HG02588 (cell line): ENCODE measurements around the gene GABPB1.

ENCODE experiments used
- ATAC-seq: cut with Tn5 transposase; IDR thresholded peaks from one replicate; pipeline ENCODE4 v1.9.1; 2021; ENCODE audit warnings: mild to moderate bottlenecking, moderate library complexity; ENCODE audit not compliant: unreplicated experiment

The GABPB1 gene

DNA sequence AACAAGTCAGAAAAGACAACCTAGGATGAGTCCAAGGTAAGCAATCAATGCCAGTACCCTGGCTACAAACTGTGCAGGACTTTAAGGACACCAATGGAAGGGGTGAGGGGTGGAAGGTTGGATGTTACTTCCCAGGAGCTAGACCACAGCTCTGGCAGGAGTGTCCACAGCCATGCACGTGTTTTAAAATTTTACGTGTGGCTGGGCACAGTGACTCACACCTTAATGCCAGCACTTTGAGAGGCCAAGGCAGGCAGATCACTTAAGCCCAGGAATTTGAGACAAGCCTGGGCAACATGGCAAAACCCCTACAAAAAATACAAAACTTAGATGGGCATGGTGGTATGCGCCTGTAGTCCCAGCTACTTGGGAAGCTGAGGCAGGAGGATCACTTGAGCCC lies 74.7 kb downstream of the GABPB1 start:
- ATAC-seq, result no peak

DNA sequence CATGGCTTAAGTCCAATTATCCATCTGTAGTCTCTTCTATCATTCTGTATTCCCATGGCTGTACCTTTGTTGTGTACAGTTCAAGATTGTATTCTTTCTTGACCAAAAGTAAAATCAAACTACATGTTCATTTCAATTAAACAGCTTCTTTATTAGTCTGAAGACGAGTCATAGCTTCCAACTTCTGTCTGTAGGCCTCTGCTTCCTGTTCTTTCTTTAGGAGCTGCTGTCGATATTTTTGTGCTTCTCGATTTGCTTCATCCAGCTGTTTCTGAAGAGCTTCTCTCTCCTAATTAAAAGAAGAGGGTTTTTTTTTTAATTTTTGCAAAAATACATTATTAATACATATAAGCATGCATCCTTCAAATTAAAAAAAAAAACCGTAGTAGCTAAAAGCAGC lies 76.5 kb downstream of the GABPB1 start:
- no peak for ATAC-seq

DNA sequence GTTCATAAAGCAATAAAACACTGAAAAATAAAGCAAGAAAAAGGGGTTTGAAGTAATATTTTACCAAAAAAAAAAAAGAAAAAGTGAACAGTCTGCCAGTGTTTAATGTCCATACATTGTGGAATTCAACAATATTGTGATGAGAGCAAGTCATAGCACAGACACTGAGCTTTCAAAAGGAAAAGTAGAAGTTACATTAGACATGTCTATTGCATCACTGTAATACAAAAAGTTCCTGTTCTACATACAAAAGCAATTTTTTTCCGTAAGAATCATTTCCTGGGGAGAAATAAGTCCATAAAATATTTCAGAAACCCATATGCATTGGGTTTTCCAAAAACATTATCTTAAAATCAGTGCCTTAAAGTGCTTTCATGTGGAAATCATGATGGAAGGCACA lies 77.6 kb downstream of the GABPB1 start:
- no peak for ATAC-seq

GRCh38 chr15:50275908-50276307 lies 79.1 kb downstream of the GABPB1 start:
- ATAC-seq, result no peak

GRCh38 chr15:50275091-50275490 lies 79.9 kb downstream of the GABPB1 start:
- ATAC-seq, result no peak

DNA sequence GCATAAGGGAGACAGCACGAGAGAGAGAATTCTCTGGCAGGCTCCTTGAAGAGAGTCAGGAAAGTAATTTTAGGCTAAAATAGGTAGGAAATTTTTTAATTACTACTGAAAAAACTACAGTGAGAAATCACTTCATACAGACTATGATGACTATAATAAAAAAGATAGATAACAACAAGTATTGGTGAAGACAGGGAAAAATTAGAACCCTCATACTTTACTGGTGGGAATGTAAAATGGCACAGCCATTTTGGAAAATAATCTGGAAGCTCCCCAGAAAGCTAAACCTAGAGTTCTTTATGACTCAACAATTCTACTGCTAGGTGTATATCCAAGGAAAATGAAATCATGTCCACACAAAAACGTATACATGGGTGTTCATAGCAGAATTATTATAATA lies 87.4 kb downstream of the GABPB1 start:
- no peak for ATAC-seq

DNA sequence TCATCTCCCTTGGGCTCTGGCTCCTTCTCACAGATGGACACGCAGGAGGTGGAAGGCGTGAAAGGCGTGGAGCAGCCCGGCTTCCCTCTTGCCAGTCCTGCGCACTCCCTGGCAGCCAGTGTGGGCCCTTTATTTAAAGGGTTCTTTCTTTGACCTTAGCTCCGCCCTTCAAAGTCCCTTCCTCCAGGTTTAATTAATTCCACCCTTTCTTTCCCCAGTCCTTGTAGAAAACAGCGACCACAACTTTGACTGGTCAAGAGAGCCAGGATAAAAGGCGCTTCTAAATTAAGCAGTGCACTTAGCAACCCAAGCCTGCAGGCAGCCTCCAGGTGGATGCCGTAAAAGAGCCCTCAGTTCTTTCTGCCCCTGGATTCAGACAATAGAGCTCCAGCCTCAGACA lies 89.4 kb downstream of the GABPB1 start, which contains the start of gene HDC:
TSS of gene HDC (minus strand) at position 107 of the 400 bp plus-strand sequence. CDS start at position 4, 103 bp downstream.
- ATAC-seq, result no peak

DNA sequence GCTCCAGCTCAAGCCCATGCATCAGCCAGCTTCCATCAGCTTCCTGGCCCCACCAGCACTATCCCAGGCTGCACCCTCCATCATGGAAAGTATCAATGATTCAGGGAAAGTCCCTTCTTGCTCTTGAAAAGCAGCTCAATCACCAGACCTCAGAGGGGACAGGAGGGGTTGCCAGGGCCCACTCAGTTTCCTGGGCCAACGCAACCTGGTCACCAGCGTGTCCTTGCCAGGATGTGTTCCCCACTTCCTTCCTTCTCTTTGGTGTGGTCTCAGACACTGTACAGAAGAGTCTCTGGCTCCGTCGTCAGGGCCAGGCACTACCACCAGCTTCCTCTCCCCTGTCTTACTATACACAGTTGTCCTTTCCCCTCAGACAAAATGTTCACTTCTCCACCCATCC lies 92.5 kb downstream of the GABPB1 start:
- no peak for ATAC-seq

- ATAC-seq, result no peak
Measured at GRCh38 chr15:50261981-50262380, 93.0 kb downstream of the GABPB1 start.

- ATAC-seq, result peak; percentile 51
Measured at GRCh38 chr15:50260969-50261496, 94.0 kb downstream of the GABPB1 start.

DNA sequence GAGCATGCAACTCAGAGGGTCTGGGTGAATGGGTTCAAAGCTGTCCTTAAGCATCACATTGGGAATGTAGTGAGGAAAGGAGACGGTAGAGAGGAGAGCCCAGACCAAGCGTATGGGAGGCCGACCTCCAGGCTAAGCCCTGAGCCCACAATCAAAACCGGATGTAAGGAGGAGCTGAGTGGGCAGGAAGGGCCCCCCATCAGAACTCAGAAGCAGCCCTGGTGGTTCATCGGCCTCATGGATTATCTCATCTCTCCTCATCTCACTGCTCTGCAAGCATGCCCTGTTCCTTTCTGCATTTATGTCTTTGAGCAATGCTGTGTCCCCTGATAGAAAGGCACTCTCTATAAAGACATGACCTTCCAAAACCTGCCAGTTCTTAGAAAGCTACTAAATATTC lies 95.7 kb downstream of the GABPB1 start:
- ATAC-seq, result no peak

GRCh38 chr15:50257924-50258323 lies 97.1 kb downstream of the GABPB1 start:
- no peak for ATAC-seq

DNA sequence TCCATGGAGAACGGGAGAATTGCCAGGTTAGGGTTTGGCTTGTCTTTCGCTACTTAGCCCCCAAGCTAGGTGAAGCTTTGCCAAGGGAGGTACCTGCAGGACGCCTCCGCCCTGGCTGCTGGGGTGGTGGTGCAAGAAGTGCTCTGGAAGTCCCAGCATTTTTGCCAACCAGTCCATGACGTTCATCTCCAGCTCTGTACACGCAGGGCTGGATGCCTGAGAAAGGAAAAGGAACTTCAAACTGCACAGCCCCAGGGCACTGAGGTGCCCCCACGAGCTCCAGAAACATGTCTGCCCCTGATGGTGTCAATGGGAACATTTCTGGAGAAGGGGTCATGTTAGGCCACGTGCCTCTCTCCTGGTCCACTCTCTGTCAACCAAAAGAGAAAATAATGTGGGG lies 97.7 kb downstream of the GABPB1 start:
- ATAC-seq, result no peak

GRCh38 chr15:50256188-50257041 lies 98.6 kb downstream of the GABPB1 start:
- no peak for ATAC-seq

- no peak for ATAC-seq
Measured at GRCh38 chr15:50252556-50252955, 102.4 kb downstream of the GABPB1 start.

GRCh38 chr15:50251638-50252182 lies 103.3 kb downstream of the GABPB1 start:
- no peak for ATAC-seq

GRCh38 chr15:50250760-50251394 lies 104.1 kb downstream of the GABPB1 start:
- no peak for ATAC-seq

- no peak for ATAC-seq
Measured at GRCh38 chr15:50249704-50250103, 105.3 kb downstream of the GABPB1 start.

DNA sequence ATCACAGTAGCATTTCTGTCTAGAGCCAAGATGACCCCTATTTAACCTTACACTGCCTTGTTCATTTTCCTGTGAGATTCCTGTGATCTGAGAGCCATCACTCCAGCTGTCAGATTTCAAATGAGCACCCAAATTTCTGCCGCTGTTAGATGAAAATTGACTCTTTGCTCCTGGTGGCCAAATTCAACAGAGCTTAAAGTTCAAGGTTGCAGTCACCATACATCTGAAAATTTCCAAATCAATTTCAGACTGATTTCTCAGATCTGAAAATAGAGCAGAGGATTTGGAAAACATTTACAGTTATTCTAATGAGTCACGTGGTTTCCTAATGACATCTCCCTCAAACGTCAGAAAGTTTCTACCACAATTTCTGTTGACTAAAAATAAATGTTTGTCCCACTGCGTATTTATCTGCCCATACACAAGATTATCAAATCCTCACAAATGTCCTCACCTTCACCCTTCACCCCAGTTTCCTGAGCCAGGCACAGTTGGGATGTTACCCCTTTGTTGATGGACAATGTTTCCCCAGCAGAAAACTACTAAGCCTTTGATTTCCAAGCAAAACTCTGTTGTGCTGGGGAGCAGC lies 105.9 kb downstream of the GABPB1 start:
- no peak for ATAC-seq

- peak; percentile 99 for ATAC-seq
Measured at GRCh38 chr15:50247819-50248655, 107.0 kb downstream of the GABPB1 start.
